Measurements from ENCODE around the gene SPNS2.

The SPNS2 gene

GRCh38 chr17:4474093-4474492 is 24.6 kb upstream of the SPNS2 start:
- H3K4me3 ChIP-seq (ENCODE audit: low read length), result no peak overlapping the region
- no peak overlapping the region for H3K27ac ChIP-seq (ENCODE audit: low read length)
- no peaks in the 10 kb centered on the region for H3K9me3 ChIP-seq (ENCODE audit: control insufficient read depth, low read depth, low read length)
- no peaks in the 10 kb centered on the region for H3K27me3 ChIP-seq (ENCODE audit: control insufficient read depth, insufficient read depth, low read length)
- no peaks in the 10 kb centered on the region for H3K4me1 ChIP-seq (ENCODE audit: control insufficient read depth, low read depth, low read length)
- no peaks in the 10 kb centered on the region for H3K36me3 ChIP-seq (ENCODE audit: control insufficient read depth, low read depth, low read length)
- H3K9ac ChIP-seq (ENCODE audit: low read length), result no peak overlapping the region

DNA sequence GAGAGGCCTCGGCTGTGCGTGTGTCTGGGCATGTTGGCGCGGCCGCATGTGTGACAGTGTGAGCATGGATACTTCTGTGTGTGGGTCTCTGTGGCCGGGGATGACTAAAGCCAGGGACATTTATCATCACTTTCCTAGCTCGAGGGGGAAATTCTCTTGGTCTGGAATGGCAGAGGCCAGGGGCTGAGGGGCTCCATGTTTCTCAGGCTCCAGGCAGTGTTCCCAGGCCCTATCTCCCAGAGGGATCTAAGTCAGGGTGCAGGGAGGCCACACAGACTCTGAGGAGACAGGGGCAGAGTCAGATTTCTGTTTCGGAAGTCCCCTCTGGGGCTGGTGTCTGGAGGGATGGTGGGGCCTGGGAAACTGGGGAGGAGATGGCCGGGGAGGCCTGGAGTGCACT is 23.7 kb upstream of the SPNS2 start:
- no peak overlapping the region for H3K4me3 ChIP-seq (ENCODE audit: low read length)
- H3K9me3 ChIP-seq (ENCODE audit: control insufficient read depth, low read depth, low read length), result no peaks in the 10 kb centered on the region
- no peaks in the 10 kb centered on the region for H3K4me1 ChIP-seq (ENCODE audit: control insufficient read depth, low read depth, low read length)
- H3K27me3 ChIP-seq (ENCODE audit: control insufficient read depth, insufficient read depth, low read length), result no peaks in the 10 kb centered on the region
- H3K9ac ChIP-seq (ENCODE audit: low read length), result no peak overlapping the region
- H3K27ac ChIP-seq (ENCODE audit: low read length), result no peak overlapping the region
- no peaks in the 10 kb centered on the region for H3K36me3 ChIP-seq (ENCODE audit: control insufficient read depth, low read depth, low read length)

- H3K4me1 ChIP-seq (ENCODE audit: control insufficient read depth, low read depth, low read length), result no peaks in the 10 kb centered on the region
- no peak overlapping the region for H3K27ac ChIP-seq (ENCODE audit: low read length)
- H3K27me3 ChIP-seq (ENCODE audit: control insufficient read depth, insufficient read depth, low read length), result no peaks in the 10 kb centered on the region
- no peak overlapping the region for H3K9ac ChIP-seq (ENCODE audit: low read length)
- H3K36me3 ChIP-seq (ENCODE audit: control insufficient read depth, low read depth, low read length), result no peaks in the 10 kb centered on the region
- H3K9me3 ChIP-seq (ENCODE audit: control insufficient read depth, low read depth, low read length), result no peaks in the 10 kb centered on the region
- no peak overlapping the region for H3K4me3 ChIP-seq (ENCODE audit: low read length)
Measured at GRCh38 chr17:4475463-4475862, 23.2 kb upstream of the SPNS2 start.

DNA sequence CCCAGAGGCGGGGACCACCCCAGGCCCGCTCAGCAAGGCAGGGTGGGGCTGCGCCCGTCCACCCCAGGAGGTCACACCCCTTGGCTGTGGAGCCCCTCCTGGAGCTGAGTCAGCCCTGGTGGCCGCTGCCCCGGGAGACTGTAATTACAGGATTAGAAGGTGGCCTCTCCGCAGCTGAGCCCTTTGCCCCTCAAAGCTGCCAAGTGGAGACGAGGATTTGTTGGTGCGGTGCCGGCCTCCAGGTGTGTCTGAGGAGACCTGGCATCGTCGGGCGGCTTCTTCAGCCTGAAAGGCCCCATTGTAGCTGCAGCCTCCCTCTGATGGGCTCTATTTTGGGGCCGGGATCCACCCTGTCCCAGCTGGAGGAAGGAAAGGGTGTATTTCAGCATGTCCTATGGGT is 22.7 kb upstream of the SPNS2 start:
- Histone ChIP-seq H3K4me1 (ENCODE audit: control insufficient read depth, low read depth, low read length) (no peaks in the 10 kb centered on the region), H3K36me3 (ENCODE audit: control insufficient read depth, low read depth, low read length) (no peaks in the 10 kb centered on the region), H3K27me3 (ENCODE audit: control insufficient read depth, insufficient read depth, low read length) (no peaks in the 10 kb centered on the region), H3K9ac (ENCODE audit: low read length) (no peak overlapping the region), H3K9me3 (ENCODE audit: control insufficient read depth, low read depth, low read length) (no peaks in the 10 kb centered on the region), H3K27ac (ENCODE audit: low read length) (no peak overlapping the region), H3K4me3 (ENCODE audit: low read length) (no peak overlapping the region)

- H3K4me1 ChIP-seq (ENCODE audit: control insufficient read depth, low read depth, low read length), result no peaks in the 10 kb centered on the region
- no peak overlapping the region for H3K9ac ChIP-seq (ENCODE audit: low read length)
- H3K27me3 ChIP-seq (ENCODE audit: control insufficient read depth, insufficient read depth, low read length), result no peaks in the 10 kb centered on the region
- no peaks in the 10 kb centered on the region for H3K36me3 ChIP-seq (ENCODE audit: control insufficient read depth, low read depth, low read length)
- H3K27ac ChIP-seq (ENCODE audit: low read length), result no peak overlapping the region
- no peaks in the 10 kb centered on the region for H3K9me3 ChIP-seq (ENCODE audit: control insufficient read depth, low read depth, low read length)
- no peak overlapping the region for H3K4me3 ChIP-seq (ENCODE audit: low read length)
Measured at GRCh38 chr17:4476511-4477070, 22.1 kb upstream of the SPNS2 start.

GRCh38 chr17:4477255-4477791 is 21.4 kb upstream of the SPNS2 start:
- Histone ChIP-seq H3K27me3 (ENCODE audit: control insufficient read depth, insufficient read depth, low read length) (no peaks in the 10 kb centered on the region), H3K27ac (ENCODE audit: low read length) (no peak overlapping the region), H3K4me3 (ENCODE audit: low read length) (no peak overlapping the region), H3K36me3 (ENCODE audit: control insufficient read depth, low read depth, low read length) (no peaks in the 10 kb centered on the region), H3K9me3 (ENCODE audit: control insufficient read depth, low read depth, low read length) (no peaks in the 10 kb centered on the region), H3K9ac (ENCODE audit: low read length) (no peak overlapping the region), H3K4me1 (ENCODE audit: control insufficient read depth, low read depth, low read length) (no peaks in the 10 kb centered on the region)

DNA sequence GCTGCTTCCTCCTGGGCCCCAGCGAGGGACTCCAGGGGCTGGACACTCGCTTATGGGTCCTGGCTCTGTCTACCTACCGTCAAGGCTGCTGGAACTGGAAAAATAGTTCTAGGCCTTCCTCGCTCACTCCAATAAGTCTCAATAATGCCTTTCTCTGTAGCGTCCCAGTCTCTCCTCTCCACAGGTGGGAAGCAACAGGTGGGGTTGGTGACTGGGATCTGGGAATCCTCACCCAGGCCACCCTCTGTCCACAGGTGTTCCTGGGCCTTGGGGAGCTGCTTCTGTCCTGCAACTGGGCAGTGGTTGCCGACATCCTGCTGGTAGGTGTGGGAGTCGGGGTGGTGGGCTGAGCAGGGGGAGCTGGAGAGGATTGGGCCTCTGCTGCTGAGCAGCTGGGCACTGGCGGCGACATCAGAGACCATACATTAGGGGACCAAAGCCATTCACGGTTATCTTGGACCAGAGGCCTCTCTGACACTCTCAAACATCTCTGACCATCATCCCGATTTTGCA is 20.3 kb upstream of the SPNS2 start:
- H3K9ac ChIP-seq (ENCODE audit: low read length), result no peak overlapping the region
- H3K36me3 ChIP-seq (ENCODE audit: control insufficient read depth, low read depth, low read length), result no peaks in the 10 kb centered on the region
- no peaks in the 10 kb centered on the region for H3K4me1 ChIP-seq (ENCODE audit: control insufficient read depth, low read depth, low read length)
- H3K27me3 ChIP-seq (ENCODE audit: control insufficient read depth, insufficient read depth, low read length), result no peaks in the 10 kb centered on the region
- no peaks in the 10 kb centered on the region for H3K9me3 ChIP-seq (ENCODE audit: control insufficient read depth, low read depth, low read length)
- H3K4me3 ChIP-seq (ENCODE audit: low read length), result no peak overlapping the region
- no peak overlapping the region for H3K27ac ChIP-seq (ENCODE audit: low read length)

DNA sequence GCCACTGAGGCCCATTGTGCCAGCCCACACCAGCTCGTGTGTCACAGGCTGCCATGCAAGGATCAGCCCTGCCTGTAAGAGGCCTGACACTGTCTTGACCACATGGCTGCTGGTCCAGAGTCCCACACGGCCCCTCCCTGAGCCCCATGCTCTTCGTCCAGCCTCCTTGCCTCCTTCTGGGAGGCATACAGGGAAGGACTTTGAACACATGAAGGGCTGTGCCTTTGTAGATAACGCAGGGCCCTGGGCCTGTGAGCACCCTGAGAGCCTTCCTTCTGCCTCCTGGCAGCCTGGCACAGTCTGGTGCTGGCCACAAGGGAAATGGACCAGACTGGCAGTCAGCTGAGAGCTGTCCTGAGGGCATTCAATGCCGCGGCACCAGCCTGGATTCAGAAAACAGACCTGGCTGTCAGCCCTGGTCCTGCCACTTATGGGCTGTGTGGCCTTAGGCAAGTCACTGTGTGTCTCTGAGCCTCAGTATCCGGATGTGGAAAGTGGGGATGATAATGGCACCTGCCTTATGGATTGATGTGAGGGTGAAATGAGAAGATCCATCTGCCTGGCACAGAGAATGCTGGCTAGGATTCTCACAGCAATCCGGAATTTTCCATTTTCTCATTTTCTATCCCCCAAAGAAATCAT is 19.2 kb upstream of the SPNS2 start:
- H3K36me3 ChIP-seq (ENCODE audit: control insufficient read depth, low read depth, low read length), result no peaks in the 10 kb centered on the region
- H3K9me3 ChIP-seq (ENCODE audit: control insufficient read depth, low read depth, low read length), result no peaks in the 10 kb centered on the region
- no peak overlapping the region for H3K4me3 ChIP-seq (ENCODE audit: low read length)
- H3K4me1 ChIP-seq (ENCODE audit: control insufficient read depth, low read depth, low read length), result no peaks in the 10 kb centered on the region
- no peak overlapping the region for H3K27ac ChIP-seq (ENCODE audit: low read length)
- H3K27me3 ChIP-seq (ENCODE audit: control insufficient read depth, insufficient read depth, low read length), result no peaks in the 10 kb centered on the region
- no peak overlapping the region for H3K9ac ChIP-seq (ENCODE audit: low read length)

DNA sequence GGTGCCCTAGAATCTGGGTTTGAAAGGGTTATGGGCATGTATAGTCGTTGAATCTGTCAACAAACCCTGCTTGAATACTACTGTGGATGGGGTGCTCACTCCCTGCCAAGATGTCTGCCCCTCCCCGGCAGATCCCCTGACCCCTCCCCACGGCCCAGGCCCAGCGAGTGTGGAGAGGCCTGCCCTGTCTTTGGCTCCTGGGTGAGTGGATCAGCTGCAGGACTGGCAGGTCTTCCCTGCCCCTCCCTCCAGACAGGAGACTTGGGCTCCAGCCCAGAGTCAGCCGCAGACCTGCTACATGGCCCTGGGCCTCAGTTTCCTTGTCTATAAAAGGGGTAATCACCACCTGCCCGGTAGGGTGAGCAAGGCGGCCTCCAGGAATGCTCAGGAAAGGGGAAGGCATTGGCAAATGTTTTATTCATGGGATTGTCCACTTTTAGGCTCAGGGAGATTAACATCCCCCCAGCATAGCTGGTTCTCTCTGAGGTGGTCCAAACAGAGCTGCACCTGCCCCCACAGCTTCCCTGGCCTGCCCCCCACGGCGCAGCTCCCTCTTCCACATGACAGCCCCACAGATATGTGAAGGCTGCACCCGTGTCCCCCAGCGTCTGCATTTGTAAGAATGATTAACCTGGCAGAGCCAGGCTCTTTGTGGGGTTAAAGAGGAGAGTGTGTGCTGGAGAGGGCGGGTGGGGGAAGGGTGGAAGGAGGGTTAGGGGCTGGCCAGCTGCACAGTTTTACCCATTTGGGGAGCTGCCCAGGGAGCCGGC is 18.5 kb upstream of the SPNS2 start:
- no peak overlapping the region for H3K4me3 ChIP-seq (ENCODE audit: low read length)
- no peaks in the 10 kb centered on the region for H3K4me1 ChIP-seq (ENCODE audit: control insufficient read depth, low read depth, low read length)
- no peaks in the 10 kb centered on the region for H3K36me3 ChIP-seq (ENCODE audit: control insufficient read depth, low read depth, low read length)
- H3K27ac ChIP-seq (ENCODE audit: low read length), result no peak overlapping the region
- H3K27me3 ChIP-seq (ENCODE audit: control insufficient read depth, insufficient read depth, low read length), result no peaks in the 10 kb centered on the region
- H3K9ac ChIP-seq (ENCODE audit: low read length), result no peak overlapping the region
- H3K9me3 ChIP-seq (ENCODE audit: control insufficient read depth, low read depth, low read length), result no peaks in the 10 kb centered on the region

GRCh38 chr17:4480929-4481898 is 17.5 kb upstream of the SPNS2 start:
- no peak overlapping the region for H3K4me3 ChIP-seq (ENCODE audit: low read length)
- no peak overlapping the region for H3K9ac ChIP-seq (ENCODE audit: low read length)

More at GRCh38 chr17:4480929-4481898, 17.5 kb upstream of the SPNS2 start:
- no peak overlapping the region for H3K27ac ChIP-seq (ENCODE audit: low read length)
- H3K4me1 ChIP-seq (ENCODE audit: control insufficient read depth, low read depth, low read length), result no peaks in the 10 kb centered on the region
- H3K27me3 ChIP-seq (ENCODE audit: control insufficient read depth, insufficient read depth, low read length), result no peaks in the 10 kb centered on the region
- no peaks in the 10 kb centered on the region for H3K9me3 ChIP-seq (ENCODE audit: control insufficient read depth, low read depth, low read length)
- no peaks in the 10 kb centered on the region for H3K36me3 ChIP-seq (ENCODE audit: control insufficient read depth, low read depth, low read length)

Measured in iPS-18a (cell line).